Astrocyte of the spinal cord (primary cell): ENCODE measurements around the gene TCEANC2.

Experiments used
- DNase-seq: peaks from one replicate; pipeline ENCODE4 v3.0.0; 2011; ENCODE audit warnings: low read depth, low spot score
- H3K4me3 ChIP-seq: 2 replicates; pipeline ENCODE4 v1.5.1; 2011; ENCODE audit warnings: low read depth, mild to moderate bottlenecking, low read length, moderate library complexity
- in situ Hi-C: cut with HindIII; loops from 2 replicates; pipeline ENCODE4 v1.10.0; 2017; ENCODE audit warnings: low sequenced_read_pairs
- TF ChIP-seq, protein P1 (sequence below): IDR thresholded peaks from 2 replicates; pipeline ENCODE4 v1.5.1; 2012; ENCODE audit warnings: low read depth, mild to moderate bottlenecking, low read length, inconsistent platforms

Gene TCEANC2

DNA sequence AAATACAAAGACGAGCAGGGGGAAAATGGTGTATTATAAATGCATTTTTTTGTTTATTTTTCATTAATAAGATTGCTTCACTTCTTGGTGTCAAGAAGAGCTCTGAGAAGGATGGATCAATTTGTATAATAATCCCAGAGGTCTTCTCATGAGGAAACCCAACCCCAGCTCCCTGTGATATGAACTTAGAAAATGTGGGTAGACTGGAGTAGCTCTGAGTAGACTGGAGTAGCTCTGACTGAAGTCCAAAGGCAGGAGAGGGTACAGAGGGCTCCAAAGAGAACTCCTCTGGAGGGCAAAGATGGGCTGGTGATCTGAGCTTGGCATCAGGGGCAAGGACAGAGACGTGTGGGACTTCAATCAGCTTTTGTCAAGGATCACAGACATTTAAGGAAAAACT lies 78.0 kb downstream of the TCEANC2 start:
- no peak overlapping the region for H3K4me3 ChIP-seq
- DNase-seq, result no peak
- TF ChIP-seq, protein P1, sequence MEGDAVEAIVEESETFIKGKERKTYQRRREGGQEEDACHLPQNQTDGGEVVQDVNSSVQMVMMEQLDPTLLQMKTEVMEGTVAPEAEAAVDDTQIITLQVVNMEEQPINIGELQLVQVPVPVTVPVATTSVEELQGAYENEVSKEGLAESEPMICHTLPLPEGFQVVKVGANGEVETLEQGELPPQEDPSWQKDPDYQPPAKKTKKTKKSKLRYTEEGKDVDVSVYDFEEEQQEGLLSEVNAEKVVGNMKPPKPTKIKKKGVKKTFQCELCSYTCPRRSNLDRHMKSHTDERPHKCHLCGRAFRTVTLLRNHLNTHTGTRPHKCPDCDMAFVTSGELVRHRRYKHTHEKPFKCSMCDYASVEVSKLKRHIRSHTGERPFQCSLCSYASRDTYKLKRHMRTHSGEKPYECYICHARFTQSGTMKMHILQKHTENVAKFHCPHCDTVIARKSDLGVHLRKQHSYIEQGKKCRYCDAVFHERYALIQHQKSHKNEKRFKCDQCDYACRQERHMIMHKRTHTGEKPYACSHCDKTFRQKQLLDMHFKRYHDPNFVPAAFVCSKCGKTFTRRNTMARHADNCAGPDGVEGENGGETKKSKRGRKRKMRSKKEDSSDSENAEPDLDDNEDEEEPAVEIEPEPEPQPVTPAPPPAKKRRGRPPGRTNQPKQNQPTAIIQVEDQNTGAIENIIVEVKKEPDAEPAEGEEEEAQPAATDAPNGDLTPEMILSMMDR, result no peak
- in situ Hi-C loops, result no loop called here

DNA sequence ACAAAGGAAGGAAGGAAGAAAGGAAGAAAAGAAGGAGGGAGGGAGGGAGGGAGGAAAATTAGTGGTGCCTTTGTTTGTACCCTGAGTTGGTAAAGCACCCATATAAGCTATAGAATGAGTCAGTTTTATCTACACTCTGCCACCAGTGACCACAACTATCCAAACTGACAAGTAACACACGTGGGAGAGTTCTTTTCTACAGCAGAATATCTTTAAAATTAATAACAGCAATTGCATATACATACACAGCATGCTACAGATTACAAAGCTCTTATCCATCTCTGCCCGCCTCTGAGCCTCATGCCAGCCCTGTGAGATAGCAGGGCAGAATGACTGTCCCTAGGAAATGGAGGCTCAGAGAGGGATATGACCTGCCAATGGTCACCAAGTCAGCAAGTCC lies 79.1 kb downstream of the TCEANC2 start:
- TF ChIP-seq, protein P1, result no peak
- DNase-seq, result no peak
- in situ Hi-C loops, result no loop called here
- no peak overlapping the region for H3K4me3 ChIP-seq

DNA sequence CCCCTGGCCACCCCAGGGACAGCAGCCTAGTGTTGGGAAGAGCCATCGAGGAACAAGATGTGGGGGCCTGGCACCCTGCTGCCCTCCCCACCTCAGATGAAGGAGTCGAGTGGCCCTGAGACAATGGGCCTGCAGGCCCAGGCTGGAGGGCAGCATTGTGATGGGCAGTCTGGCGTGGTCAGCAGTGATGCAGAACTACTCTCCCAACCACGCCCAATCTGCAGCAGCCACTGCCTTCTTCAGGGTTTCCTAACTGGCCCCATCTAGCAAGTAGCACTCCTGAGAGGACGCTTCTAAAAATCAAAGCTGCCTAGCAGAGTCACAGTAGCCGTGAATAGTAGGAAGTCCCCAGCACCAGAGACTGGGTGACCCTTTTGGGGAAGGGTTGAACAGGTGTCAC lies 80.9 kb downstream of the TCEANC2 start:
- TF ChIP-seq, protein P1, result no peak
- in situ Hi-C loops, result no loop called here
- H3K4me3 ChIP-seq, result no peak overlapping the region
- DNase-seq, result no peak

DNA sequence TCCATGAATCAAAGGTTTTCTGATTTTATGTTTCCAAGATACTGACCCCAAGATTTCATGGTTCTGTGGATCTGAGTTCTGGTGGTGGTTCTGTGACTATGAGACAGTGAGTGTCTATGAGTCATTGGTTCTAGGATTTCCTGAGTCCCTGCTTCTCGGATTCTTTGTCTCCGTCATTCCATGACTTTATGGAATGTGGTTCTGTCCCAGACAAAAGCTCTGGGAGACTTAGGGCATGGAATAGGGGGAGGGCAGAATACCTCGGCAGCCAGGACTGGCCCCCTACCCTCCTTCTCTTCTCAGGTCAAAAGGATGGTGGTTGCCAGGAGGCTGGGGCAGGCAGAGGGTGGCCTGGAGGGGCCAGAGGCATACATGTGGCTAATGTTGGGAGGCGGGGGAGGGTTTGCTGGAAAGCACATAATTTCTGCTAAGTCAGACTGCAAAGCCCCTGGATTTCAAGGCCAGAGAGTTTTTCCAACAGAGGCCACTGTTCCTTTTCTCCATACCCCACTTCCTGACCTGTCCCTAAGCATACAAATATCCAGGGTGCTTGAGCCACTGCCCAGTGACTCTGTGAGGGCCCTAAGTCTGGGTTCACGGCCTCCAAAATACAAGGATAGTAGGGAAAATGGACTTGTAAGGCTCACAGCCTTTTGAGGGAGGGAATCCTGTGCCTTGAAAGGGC lies 82.2 kb downstream of the TCEANC2 start:
- TF ChIP-seq, protein P1, result no peak
- DNase-seq, result peak; percentile 56
- in situ Hi-C loops, result no loop called here
- no peak overlapping the region for H3K4me3 ChIP-seq

DNA sequence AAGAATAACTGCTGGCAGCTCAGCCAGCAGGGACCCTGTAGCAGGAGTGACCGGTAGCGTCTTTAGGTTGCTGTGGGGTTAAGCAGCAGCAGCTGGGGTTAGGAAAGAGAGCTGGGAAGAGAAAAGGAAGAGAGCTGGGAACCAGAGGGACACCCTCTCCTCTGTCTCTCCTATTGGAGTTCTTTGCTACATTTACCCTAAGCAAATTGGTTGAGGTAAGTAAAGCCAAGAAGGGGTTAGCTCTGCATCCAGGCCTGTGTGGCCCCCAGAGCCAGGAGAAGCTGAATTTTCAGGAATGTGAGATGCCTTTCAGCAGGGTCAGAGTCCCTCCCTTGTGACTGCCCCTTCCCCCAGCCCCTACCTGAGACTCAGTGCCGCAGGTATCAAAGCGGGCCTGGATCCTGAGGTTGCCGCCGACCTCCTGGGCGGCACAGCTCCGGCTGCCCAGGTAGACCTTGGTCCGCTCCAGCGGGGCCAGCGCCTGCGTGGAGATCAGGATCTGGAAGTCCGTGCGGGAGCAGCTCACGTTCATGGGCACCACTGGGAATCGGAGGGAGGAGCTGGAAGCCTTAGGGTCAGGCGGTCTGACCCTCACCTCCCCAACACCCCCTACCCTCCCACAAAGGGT lies 83.0 kb downstream of the TCEANC2 start:
- DNase-seq, result no peak
- H3K4me3 ChIP-seq, result no peak overlapping the region
- in situ Hi-C loops, result no loop called here
- TF ChIP-seq, protein P1, result no peak

DNA sequence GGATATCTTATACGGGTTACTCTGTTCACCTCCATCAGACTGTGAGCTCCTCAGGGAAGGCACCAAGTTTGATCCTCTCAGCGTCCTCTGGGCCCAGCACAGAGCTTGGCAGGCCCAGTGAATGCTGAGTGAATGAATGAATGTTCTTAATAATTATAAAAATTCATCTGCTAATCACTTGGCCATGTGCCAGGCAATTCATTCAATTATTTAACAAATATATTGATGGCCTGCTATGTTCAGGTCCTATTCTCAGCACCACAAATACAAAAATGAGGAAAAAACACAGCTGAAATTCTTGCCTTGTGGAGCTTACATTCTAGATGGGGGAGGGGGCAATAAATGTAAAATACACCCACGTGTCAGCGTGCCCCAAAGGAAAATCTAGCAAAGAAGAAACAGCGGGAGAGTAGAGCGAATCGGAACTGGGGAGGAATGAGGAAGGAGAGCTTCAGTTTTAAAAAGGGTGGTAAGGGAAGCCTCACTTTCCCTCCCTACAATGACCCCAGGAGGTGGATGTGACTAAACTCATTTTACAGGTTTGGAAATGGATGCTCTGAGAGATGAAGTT lies 83.6 kb downstream of the TCEANC2 start:
- in situ Hi-C loops, result no loop called here
- TF ChIP-seq, protein P1, result no peak
- no peak overlapping the region for H3K4me3 ChIP-seq
- DNase-seq, result no peak
